ENCODE data around the gene ADRA1B.
"Not testable (repeated sequence)": the region's sequence is repeated elsewhere in the genome, so short reads cannot be mapped to it uniquely, and the experiment has no call there.

ADRA1B gene

GRCh38 chr5:160007514-160007913, 91.2 kb downstream of the ADRA1B start:
- H3K36me3 ChIP-seq (ENCODE audit: control insufficient read depth in 1 of 2, insufficient read depth in 2 of 2, low read length in 2 of 2), result peaks cover 10 to 11% of the 10 kb centered on the region in 2 donors

GRCh38 chr5:160008529-160008876, 92.2 kb downstream of the ADRA1B start:
- Histone ChIP-seq H3K36me3 (ENCODE audit: control insufficient read depth in 1 of 2, insufficient read depth in 2 of 2, low read length in 2 of 2) (peaks cover 11 to 13% of the 10 kb centered on the region in 2 donors), H3K4me1 (ENCODE audit: control insufficient read depth in 1 of 2, insufficient read depth in 2 of 2, low read length in 2 of 2) (peaks cover 9 to 22% of the 10 kb centered on the region in 2 donors), H3K4me3 (ENCODE audit: low read depth in 1 of 2, low read length in 2 of 2) (peak overlapping the region in 1 of 2 donors; percentile 89)
- H3K27me3 ChIP-seq (ENCODE audit: low read depth, low read length); H3K27ac ChIP-seq (ENCODE audit: low read length); H3K9me3 ChIP-seq (ENCODE audit: control insufficient read depth in 1 of 2, low read length in 2 of 2): not testable (repeated sequence)

More at GRCh38 chr5:160007514-160007913, 91.2 kb downstream of the ADRA1B start:
- no peaks in the 10 kb centered on the region for H3K9me3 ChIP-seq (ENCODE audit: control insufficient read depth in 1 of 2, low read length in 2 of 2)
- peaks cover 9 to 22% of the 10 kb centered on the region in 2 donors for H3K4me1 ChIP-seq (ENCODE audit: control insufficient read depth in 1 of 2, insufficient read depth in 2 of 2, low read length in 2 of 2)
- no peaks in the 10 kb centered on the region for H3K27me3 ChIP-seq (ENCODE audit: low read depth, low read length)
- H3K27ac ChIP-seq (ENCODE audit: low read length), result no peak overlapping the region
- H3K4me3 ChIP-seq (ENCODE audit: low read depth in 1 of 2, low read length in 2 of 2), result no peak overlapping the region

- no peaks in the 10 kb centered on the region for H3K9me3 ChIP-seq (ENCODE audit: control insufficient read depth in 1 of 2, low read length in 2 of 2)
- H3K36me3 ChIP-seq (ENCODE audit: control insufficient read depth in 1 of 2, insufficient read depth in 2 of 2, low read length in 2 of 2), result peaks cover 11 to 13% of the 10 kb centered on the region in 2 donors
- peak within 1 kb of the TSS; percentile 99 for H3K27ac ChIP-seq (ENCODE audit: low read length)
- peaks cover 9 to 22% of the 10 kb centered on the region in 2 donors for H3K4me1 ChIP-seq (ENCODE audit: control insufficient read depth in 1 of 2, insufficient read depth in 2 of 2, low read length in 2 of 2)
- no peaks in the 10 kb centered on the region for H3K27me3 ChIP-seq (ENCODE audit: low read depth, low read length)
- peak within 1 kb of the TSS; percentile 89 to 100 for H3K4me3 ChIP-seq (ENCODE audit: low read depth in 1 of 2, low read length in 2 of 2)
These were observed 92.8 kb downstream of the ADRA1B start, which contains the start of gene TTC1 for GRCh38 chr5:160008877-160009590. Gene TTC1 (plus strand): TSS chr5:160009139. CDS start chr5:160010529, 1,390 bp downstream.

- Histone ChIP-seq H3K9me3 (ENCODE audit: control insufficient read depth in 1 of 2, low read length in 2 of 2) (no peaks in the 10 kb centered on the region), H3K4me1 (ENCODE audit: control insufficient read depth in 1 of 2, insufficient read depth in 2 of 2, low read length in 2 of 2) (peaks cover 9 to 22% of the 10 kb centered on the region in 2 donors), H3K36me3 (ENCODE audit: control insufficient read depth in 1 of 2, insufficient read depth in 2 of 2, low read length in 2 of 2) (peaks cover 11 to 13% of the 10 kb centered on the region in 2 donors), H3K4me3 (ENCODE audit: low read depth in 1 of 2, low read length in 2 of 2) (peak overlapping the region; percentile 89 to 100), H3K27me3 (ENCODE audit: low read depth, low read length) (no peaks in the 10 kb centered on the region), H3K27ac (ENCODE audit: low read length) (peak overlapping the region; percentile 99)
These were observed 93.3 kb downstream of the ADRA1B start for GRCh38 chr5:160009591-160009989.

GRCh38 chr5:160011471-160011870, 95.2 kb downstream of the ADRA1B start:
- Histone ChIP-seq H3K4me3 (ENCODE audit: low read depth in 1 of 2, low read length in 2 of 2) (no peak overlapping the region), H3K27ac (ENCODE audit: low read length) (no peak overlapping the region), H3K27me3 (ENCODE audit: low read depth, low read length) (no peaks in the 10 kb centered on the region), H3K9me3 (ENCODE audit: control insufficient read depth in 1 of 2, low read length in 2 of 2) (no peaks in the 10 kb centered on the region), H3K4me1 (ENCODE audit: control insufficient read depth in 1 of 2, insufficient read depth in 2 of 2, low read length in 2 of 2) (peaks cover 9 to 22% of the 10 kb centered on the region in 2 donors), H3K36me3 (ENCODE audit: control insufficient read depth in 1 of 2, insufficient read depth in 2 of 2, low read length in 2 of 2) (peaks cover 11 to 24% of the 10 kb centered on the region in 2 donors)

- not testable (repeated sequence) for H3K9me3 ChIP-seq (ENCODE audit: control insufficient read depth in 1 of 2, low read length in 2 of 2); H3K4me3 ChIP-seq (ENCODE audit: low read depth in 1 of 2, low read length in 2 of 2); H3K27ac ChIP-seq (ENCODE audit: low read length); H3K27me3 ChIP-seq (ENCODE audit: low read depth, low read length)
- peaks cover 9 to 22% of the 10 kb centered on the region in 2 donors for H3K4me1 ChIP-seq (ENCODE audit: control insufficient read depth in 1 of 2, insufficient read depth in 2 of 2, low read length in 2 of 2)
- H3K36me3 ChIP-seq (ENCODE audit: control insufficient read depth in 1 of 2, insufficient read depth in 2 of 2, low read length in 2 of 2), result peaks cover 11 to 24% of the 10 kb centered on the region in 2 donors
These were observed 97.9 kb downstream of the ADRA1B start for GRCh38 chr5:160014197-160014596.

GRCh38 chr5:160018945-160019625, 102.8 kb downstream of the ADRA1B start:
- no peak overlapping the region for H3K4me3 ChIP-seq (ENCODE audit: low read depth in 1 of 2, low read length in 2 of 2)
- H3K27me3 ChIP-seq (ENCODE audit: low read depth, low read length), result no peaks in the 10 kb centered on the region
- H3K9me3 ChIP-seq (ENCODE audit: control insufficient read depth in 1 of 2, low read length in 2 of 2), result no peaks in the 10 kb centered on the region
- peaks cover 4 to 15% of the 10 kb centered on the region in 2 donors for H3K4me1 ChIP-seq (ENCODE audit: control insufficient read depth in 1 of 2, insufficient read depth in 2 of 2, low read length in 2 of 2)
- H3K36me3 ChIP-seq (ENCODE audit: control insufficient read depth in 1 of 2, insufficient read depth in 2 of 2, low read length in 2 of 2), result peaks cover 0 to 16% of the 10 kb centered on the region in 2 donors
- no peak overlapping the region for H3K27ac ChIP-seq (ENCODE audit: low read length)

- Histone ChIP-seq H3K27ac (ENCODE audit: low read length) (no peak overlapping the region), H3K27me3 (ENCODE audit: low read depth, low read length) (no peaks in the 10 kb centered on the region)
These were observed 104.0 kb downstream of the ADRA1B start for GRCh38 chr5:160020266-160020770.

GRCh38 chr5:160020964-160021363, 104.7 kb downstream of the ADRA1B start:
- Histone ChIP-seq H3K36me3 (ENCODE audit: control insufficient read depth in 1 of 2, insufficient read depth in 2 of 2, low read length in 2 of 2) (peaks cover 0 to 5% of the 10 kb centered on the region in 2 donors), H3K27ac (ENCODE audit: low read length) (no peak overlapping the region), H3K27me3 (ENCODE audit: low read depth, low read length) (no peaks in the 10 kb centered on the region), H3K9me3 (ENCODE audit: control insufficient read depth in 1 of 2, low read length in 2 of 2) (no peaks in the 10 kb centered on the region), H3K4me3 (ENCODE audit: low read depth in 1 of 2, low read length in 2 of 2) (no peak overlapping the region), H3K4me1 (ENCODE audit: control insufficient read depth in 1 of 2, insufficient read depth in 2 of 2, low read length in 2 of 2) (peaks cover 4 to 15% of the 10 kb centered on the region in 2 donors)

More at GRCh38 chr5:160020266-160020770, 104.0 kb downstream of the ADRA1B start:
- Histone ChIP-seq H3K9me3 (ENCODE audit: control insufficient read depth in 1 of 2, low read length in 2 of 2) (no peaks in the 10 kb centered on the region), H3K36me3 (ENCODE audit: control insufficient read depth in 1 of 2, insufficient read depth in 2 of 2, low read length in 2 of 2) (peaks cover 0 to 11% of the 10 kb centered on the region in 2 donors), H3K4me3 (ENCODE audit: low read depth in 1 of 2, low read length in 2 of 2) (no peak overlapping the region), H3K4me1 (ENCODE audit: control insufficient read depth in 1 of 2, insufficient read depth in 2 of 2, low read length in 2 of 2) (peaks cover 4 to 15% of the 10 kb centered on the region in 2 donors)

- H3K9me3 ChIP-seq (ENCODE audit: control insufficient read depth in 1 of 2, low read length in 2 of 2), result no peaks in the 10 kb centered on the region
- no peak overlapping the region for H3K4me3 ChIP-seq (ENCODE audit: low read depth in 1 of 2, low read length in 2 of 2)
These were observed 105.7 kb downstream of the ADRA1B start for GRCh38 chr5:160021831-160022446.

More at GRCh38 chr5:160021831-160022446, 105.7 kb downstream of the ADRA1B start:
- H3K27me3 ChIP-seq (ENCODE audit: low read depth, low read length), result no peaks in the 10 kb centered on the region
- H3K36me3 ChIP-seq (ENCODE audit: control insufficient read depth in 1 of 2, insufficient read depth in 2 of 2, low read length in 2 of 2), result peaks cover 0 to 4% of the 10 kb centered on the region in 2 donors
- H3K27ac ChIP-seq (ENCODE audit: low read length), result no peak overlapping the region
- H3K4me1 ChIP-seq (ENCODE audit: control insufficient read depth in 1 of 2, insufficient read depth in 2 of 2, low read length in 2 of 2), result peaks cover 4 to 15% of the 10 kb centered on the region in 2 donors

All from muscle layer of duodenum (tissue), 2 donors.